ENCODE data around the gene SDHA. TPM values are rescaled to one million over a fixed set of nuclear protein-coding genes. Genes with fewer than 3 reads are reported as not detected.

SDHA gene
- total and polyA plus RNA-seq, 9 of the 15 experiments (the other 6 are each of a cell fraction or from before 2014, with no cell fraction given): 82.9 to 191 (median 130) TPM

DNA sequence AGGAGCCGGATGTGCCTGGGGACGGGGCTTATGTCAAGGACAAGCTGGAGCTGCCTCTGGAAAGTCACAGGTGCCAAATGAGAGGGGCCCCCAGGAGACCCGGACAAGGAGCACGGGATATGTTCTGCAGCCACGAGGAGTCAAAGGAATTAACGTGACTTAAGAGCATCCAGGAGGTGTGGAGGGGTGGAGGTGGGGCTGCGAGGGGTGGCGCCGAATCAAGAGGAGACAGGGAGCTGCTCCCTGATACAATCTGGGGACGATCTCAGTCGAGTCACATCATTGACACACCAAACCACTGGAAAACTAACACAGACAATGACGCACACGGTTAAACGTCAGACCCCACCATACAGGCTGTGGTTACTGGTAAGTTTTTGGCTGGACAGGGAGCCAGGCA is 10.5 kb upstream of the SDHA start (continued):
- TF ChIP-seq, protein P1, sequence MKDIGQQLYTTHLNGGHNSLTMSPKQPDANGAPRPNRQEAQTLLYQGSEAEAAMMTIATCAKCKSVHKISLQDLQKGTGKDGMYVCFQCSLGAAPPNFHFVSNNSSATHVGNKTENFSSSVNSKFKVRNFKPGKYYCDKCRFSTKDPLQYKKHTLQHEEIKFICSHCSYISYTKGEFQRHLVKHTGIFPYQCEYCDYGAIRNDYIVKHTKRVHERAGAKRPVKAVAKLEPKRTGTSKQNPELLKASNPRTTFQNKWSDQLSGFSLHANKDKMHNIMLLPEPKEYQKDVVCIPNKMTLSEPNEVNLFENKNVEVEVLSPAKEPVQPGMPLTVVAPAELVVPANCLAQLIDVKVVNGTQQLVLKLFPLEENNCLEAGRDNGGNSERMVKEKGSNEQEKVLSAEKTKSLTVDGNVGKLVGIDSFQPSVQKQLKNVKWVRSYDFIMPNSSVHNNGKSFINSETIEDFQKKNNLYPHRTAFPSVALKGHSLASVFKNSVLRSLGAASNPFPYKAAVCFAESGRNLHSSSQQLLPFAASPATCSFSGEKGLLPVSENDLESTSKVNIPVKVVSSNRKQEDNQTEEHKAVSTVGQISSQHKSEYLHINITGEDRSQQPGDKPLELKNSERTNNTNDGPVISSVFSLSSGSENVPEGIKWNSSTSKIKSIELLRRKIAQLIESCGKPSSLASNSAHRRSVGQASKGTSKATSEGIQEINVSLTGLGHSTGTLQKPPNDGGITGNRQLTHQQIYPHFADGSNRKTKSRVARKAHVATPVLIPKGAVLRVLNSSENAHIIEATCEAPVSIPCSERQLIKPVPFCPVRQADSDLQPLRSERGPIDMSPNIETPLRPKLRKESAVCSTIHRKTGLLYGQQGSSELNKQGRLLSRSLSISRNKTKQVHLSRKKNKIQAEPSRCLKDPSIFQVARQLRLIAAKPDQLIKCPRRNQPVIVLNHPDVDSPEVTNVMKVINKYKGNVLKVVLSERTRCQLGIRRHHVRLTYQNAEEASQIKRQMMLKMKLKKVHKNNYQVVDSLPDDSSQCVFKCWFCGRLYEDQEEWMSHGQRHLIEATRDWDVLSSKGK (CRISPR knock-in tag; IDR thresholded peaks at IDR 0.05): no peak
- TF ChIP-seq PPARD (CRISPR knock-in tag; IDR thresholded peaks at IDR 0.05) (no peak), HOMEZ (CRISPR knock-in tag; IDR thresholded peaks at IDR 0.05) (no peak), RBBP5 (IDR thresholded peaks at IDR 0.05; ENCODE audit: borderline replicate concordance, insufficient read depth, low read length, poor library complexity, severe bottlenecking) (no peak), TCF7L2 (IDR thresholded peaks at IDR 0.05; ENCODE audit: low read depth, low read length) (no peak), NCOA1 (IDR thresholded peaks at IDR 0.05; ENCODE audit: low read depth) (peak; percentile 63)

Measured in K562 (cell line).